Glutamatergic neuron (in vitro differentiated cells): ENCODE results near the gene SLC11A1. TPM values are rescaled to one million over a fixed set of nuclear protein-coding genes. Genes with fewer than 3 reads are reported as not detected.

ENCODE experiments used
- DNase-seq: peaks from one replicate; pipeline ENCODE4 v3.0.0; 2022
- H3K27ac Mint-ChIP-seq: one replicate; pipeline ENCODE4 v1.8.0; 2020; ENCODE audit warnings: mild to moderate bottlenecking, mixed read lengths, inconsistent platforms; ENCODE audit not compliant: unreplicated experiment
- H3K27me3 Mint-ChIP-seq: one replicate; pipeline ENCODE4 v1.8.0; 2020; ENCODE audit warnings: mild to moderate bottlenecking, moderate library complexity, mixed read lengths, inconsistent platforms; ENCODE audit not compliant: unreplicated experiment
- H3K36me3 Mint-ChIP-seq: one replicate; pipeline ENCODE4 v1.8.0; 2020; ENCODE audit warnings: mild to moderate bottlenecking, mixed read lengths, inconsistent platforms; ENCODE audit not compliant: unreplicated experiment
- H3K4me1 Mint-ChIP-seq: one replicate; pipeline ENCODE4 v1.8.0; 2020; ENCODE audit warnings: mild to moderate bottlenecking, low read depth, mixed read lengths, inconsistent platforms; ENCODE audit not compliant: unreplicated experiment
- H3K4me3 Mint-ChIP-seq: one replicate; pipeline ENCODE4 v1.8.0; 2020; ENCODE audit warnings: mild to moderate bottlenecking, mixed read lengths, inconsistent platforms; ENCODE audit not compliant: unreplicated experiment
- H3K9me3 Mint-ChIP-seq: one replicate; pipeline ENCODE4 v1.8.0; 2020; ENCODE audit warnings: mild to moderate bottlenecking, moderate library complexity, mixed read lengths, inconsistent platforms; ENCODE audit not compliant: unreplicated experiment
- CTCF ChIP-seq: fragments of 200-600 bp; sonication (generic); IDR thresholded peaks from one replicate; pipeline ENCODE4 v1.5.0; 2021; ENCODE audit not compliant: partially characterized antibody, unreplicated experiment
- total RNA-seq: library from RNA; stranded (reverse); fragmentation: NEBNext Ultra II Directional; extraction: Animal tissue kit (Norgen Biotek cat#: 25700); gene quantifications from one replicate; pipeline ENCODE4 v1.2.1, GENCODE V29; 2021; ENCODE audit not compliant: unreplicated experiment

SLC11A1 gene
- total RNA-seq, 1 donor from 2014 or later, result not detected

- no peak for DNase-seq
- H3K4me3 Mint-ChIP-seq, result no peak overlapping the region
- peaks cover 13% of the 10 kb centered on the region for H3K27me3 Mint-ChIP-seq
- H3K4me1 Mint-ChIP-seq, result peaks cover 18% of the 10 kb centered on the region
- H3K36me3 Mint-ChIP-seq, result no peaks in the 10 kb centered on the region
- H3K27ac Mint-ChIP-seq, result no peak overlapping the region
- TF ChIP-seq CTCF, result no peak
- peaks cover 5% of the 10 kb centered on the region for H3K9me3 Mint-ChIP-seq
These were observed 25.6 kb downstream of the SLC11A1 start for GRCh38 chr2:218407717-218408116.

- Mint-ChIP-seq H3K36me3 (no peaks in the 10 kb centered on the region), H3K27me3 (peaks cover 6% of the 10 kb centered on the region)
- TF ChIP-seq CTCF, result no peak
These were observed 36.2 kb downstream of the SLC11A1 start for GRCh38 chr2:218418321-218418716.

GRCh38 chr2:218418717-218419458, 36.8 kb downstream of the SLC11A1 start, which contains the start of gene VIL1:
Gene VIL1, plus strand, starts transcription at chr2:218419123. Its CDS starts 4,656 bp downstream, at chr2:218423779.
- H3K27me3 Mint-ChIP-seq, result peaks cover 6% of the 10 kb centered on the region
- peaks cover 2% of the 10 kb centered on the region for H3K9me3 Mint-ChIP-seq
- H3K4me3 Mint-ChIP-seq, result no peak within 1 kb of the TSS
- DNase-seq, result no peak
- H3K36me3 Mint-ChIP-seq, result no peaks in the 10 kb centered on the region
- H3K27ac Mint-ChIP-seq, result no peak within 1 kb of the TSS
- no peak for TF ChIP-seq CTCF
- no peaks in the 10 kb centered on the region for H3K4me1 Mint-ChIP-seq

More at GRCh38 chr2:218418321-218418716, 36.2 kb downstream of the SLC11A1 start:
- Mint-ChIP-seq H3K4me3 (no peak overlapping the region), H3K9me3 (peaks cover 2% of the 10 kb centered on the region), H3K27ac (no peak overlapping the region), H3K4me1 (no peaks in the 10 kb centered on the region)
- DNase-seq, result no peak

GRCh38 chr2:218419630-218420216, 37.6 kb downstream of the SLC11A1 start:
- H3K27me3 Mint-ChIP-seq, result peaks cover 8% of the 10 kb centered on the region
- H3K4me3 Mint-ChIP-seq, result no peak overlapping the region
- H3K4me1 Mint-ChIP-seq, result no peaks in the 10 kb centered on the region
- H3K27ac Mint-ChIP-seq, result no peak overlapping the region
- no peak for DNase-seq
- no peak for TF ChIP-seq CTCF
- H3K36me3 Mint-ChIP-seq, result no peaks in the 10 kb centered on the region
- peaks cover 2% of the 10 kb centered on the region for H3K9me3 Mint-ChIP-seq

GRCh38 chr2:218421027-218421426, 39.0 kb downstream of the SLC11A1 start:
- Mint-ChIP-seq H3K27me3 (peaks cover 8% of the 10 kb centered on the region), H3K4me1 (no peaks in the 10 kb centered on the region), H3K27ac (no peak overlapping the region), H3K9me3 (peaks cover 2% of the 10 kb centered on the region), H3K4me3 (no peak overlapping the region), H3K36me3 (no peaks in the 10 kb centered on the region)
- DNase-seq, result no peak
- no peak for TF ChIP-seq CTCF
